BJ (cell line): Measurements from ENCODE around the gene PLBD2. TPM values are rescaled to one million over a fixed set of nuclear protein-coding genes. Genes with fewer than 3 reads are reported as not detected.

Experiments
- CTCF ChIA-PET: fragments of 350-600 bp; formaldehyde crosslinking; extraction: SDS; loops from one replicate; lab custom pipeline; 2021; ENCODE audit warnings: antibody characterized with exemption, inconsistent platforms; lab: Yijun Ruan, JAX
- POLR2A ChIA-PET: fragments of 300-600 bp; sonication (Branson Sonifier 250); formaldehyde crosslinking; extraction: SDS; loops from one replicate; lab custom pipeline; 2021; ENCODE audit warnings: antibody characterized with exemption; lab: Charles Lee
- DNase-seq: peaks from one replicate; pipeline ENCODE4 v3.0.0-alpha.2; 2011; ENCODE audit warnings: low read depth
- H3K27me3 ChIP-seq: 2 replicates; pipeline ENCODE4 v1.6.0; 2011; ENCODE audit warnings: low read length; ENCODE audit not compliant: control insufficient read depth, insufficient read depth
- H3K36me3 ChIP-seq: 2 replicates; pipeline ENCODE4 v1.5.1; 2011; ENCODE audit warnings: low read length; ENCODE audit not compliant: control insufficient read depth, insufficient read depth
- H3K4me3 ChIP-seq: 2 replicates; pipeline ENCODE4 v1.5.1; 2011; ENCODE audit warnings: low read depth, mild to moderate bottlenecking, control low read depth, low read length
- polyA plus RNA-seq: library from polyadenylated mRNA; depleted of rRNA; stranded (reverse); fragments of >200 nt; gene quantifications from 2 replicates; pipeline ENCODE4 v1.2.3, GENCODE V29; 2011
- TF ChIP-seq, protein P1 (sequence below): IDR thresholded peaks from 2 replicates; pipeline ENCODE4 v1.5.1; 2011; ENCODE audit warnings: low read depth, mild to moderate bottlenecking, control low read depth, inconsistent platforms, low read length, moderate library complexity; ENCODE audit not compliant: insufficient read depth

The PLBD2 gene
- polyA plus RNA-seq, 1 experiment: 30.9 TPM

DNA sequence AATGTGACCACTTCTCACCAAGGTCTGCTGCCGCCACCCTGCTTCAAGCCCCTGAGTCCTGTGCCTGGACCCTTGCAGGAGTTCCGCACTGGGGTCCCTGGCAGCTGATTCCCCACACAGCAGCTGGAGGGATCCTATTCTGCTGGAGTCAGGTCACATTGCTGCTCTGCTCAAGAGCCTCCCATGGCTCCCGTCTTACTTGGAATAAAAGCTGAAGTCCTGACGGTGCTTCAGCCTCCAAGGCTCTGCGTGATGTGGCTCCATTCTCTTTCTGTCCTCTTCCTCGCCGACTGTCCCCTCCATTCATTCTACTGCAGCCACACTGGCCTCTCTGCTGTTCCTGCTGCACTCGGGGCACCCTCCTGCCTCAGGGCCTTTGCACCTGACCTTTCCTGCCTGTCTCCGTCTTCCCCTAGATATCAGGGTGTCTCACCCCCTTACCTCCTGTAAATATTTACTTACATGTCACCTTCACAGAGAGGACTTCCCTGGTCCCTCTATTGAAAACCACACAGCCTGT is 56.2 kb downstream of the PLBD2 start:
- ChIA-PET POLR2A (interaction anchor here (1.0 kb wide), 1 partner anchor 1947 kb away, joined by 11 read pairs; no protein-coding TSS in a partner anchor), CTCF (interaction anchor here (0.9 kb wide), 1 partner anchor 53 kb away, joined by 3 read pairs; no protein-coding TSS in a partner anchor)
- Histone ChIP-seq H3K36me3 (no peaks in the 10 kb centered on the region), H3K4me3 (no peak overlapping the region), H3K27me3 (peaks cover 3% of the 10 kb centered on the region; the same call in 1 of the 2 replicates)
- DNase-seq: no peak
- TF ChIP-seq, protein P1, sequence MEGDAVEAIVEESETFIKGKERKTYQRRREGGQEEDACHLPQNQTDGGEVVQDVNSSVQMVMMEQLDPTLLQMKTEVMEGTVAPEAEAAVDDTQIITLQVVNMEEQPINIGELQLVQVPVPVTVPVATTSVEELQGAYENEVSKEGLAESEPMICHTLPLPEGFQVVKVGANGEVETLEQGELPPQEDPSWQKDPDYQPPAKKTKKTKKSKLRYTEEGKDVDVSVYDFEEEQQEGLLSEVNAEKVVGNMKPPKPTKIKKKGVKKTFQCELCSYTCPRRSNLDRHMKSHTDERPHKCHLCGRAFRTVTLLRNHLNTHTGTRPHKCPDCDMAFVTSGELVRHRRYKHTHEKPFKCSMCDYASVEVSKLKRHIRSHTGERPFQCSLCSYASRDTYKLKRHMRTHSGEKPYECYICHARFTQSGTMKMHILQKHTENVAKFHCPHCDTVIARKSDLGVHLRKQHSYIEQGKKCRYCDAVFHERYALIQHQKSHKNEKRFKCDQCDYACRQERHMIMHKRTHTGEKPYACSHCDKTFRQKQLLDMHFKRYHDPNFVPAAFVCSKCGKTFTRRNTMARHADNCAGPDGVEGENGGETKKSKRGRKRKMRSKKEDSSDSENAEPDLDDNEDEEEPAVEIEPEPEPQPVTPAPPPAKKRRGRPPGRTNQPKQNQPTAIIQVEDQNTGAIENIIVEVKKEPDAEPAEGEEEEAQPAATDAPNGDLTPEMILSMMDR: no peak

DNA sequence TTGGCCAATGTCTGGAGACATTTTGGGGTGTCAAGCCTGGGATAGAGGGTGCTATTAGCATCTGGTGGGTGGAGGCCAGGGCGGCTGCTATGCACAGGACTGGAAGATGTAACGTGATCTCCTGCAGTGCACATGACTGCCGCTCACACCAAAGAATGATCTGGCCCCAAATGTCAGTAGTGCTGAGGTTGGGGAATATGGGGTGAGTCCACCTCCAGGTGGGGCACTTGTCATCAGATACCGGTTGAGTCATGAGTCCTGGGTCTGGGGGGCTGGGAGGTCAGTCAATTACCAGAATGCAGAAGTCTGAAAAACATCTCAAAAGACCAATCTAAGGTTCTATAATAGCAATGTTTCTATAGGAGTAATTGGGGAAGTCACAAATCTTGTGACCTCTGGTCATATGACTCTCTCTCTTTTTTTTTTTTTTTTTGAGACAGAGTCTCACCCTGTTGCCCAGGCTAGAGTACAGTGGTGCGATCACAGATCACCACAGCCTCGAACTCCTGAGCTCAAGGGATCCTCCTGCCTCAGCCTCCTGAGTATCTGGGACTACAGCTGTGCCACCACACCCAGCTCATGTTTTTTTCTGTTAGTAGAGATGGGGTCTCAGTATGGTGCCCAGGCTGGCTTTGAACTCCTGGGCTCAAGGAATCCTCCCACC is 57.8 kb downstream of the PLBD2 start:
- CTCF ChIA-PET: interaction anchor here (1.3 kb wide), 1 partner anchor 9 kb away, joined by 4 read pairs; no protein-coding TSS in a partner anchor
- POLR2A ChIA-PET: no interaction called here

DNA sequence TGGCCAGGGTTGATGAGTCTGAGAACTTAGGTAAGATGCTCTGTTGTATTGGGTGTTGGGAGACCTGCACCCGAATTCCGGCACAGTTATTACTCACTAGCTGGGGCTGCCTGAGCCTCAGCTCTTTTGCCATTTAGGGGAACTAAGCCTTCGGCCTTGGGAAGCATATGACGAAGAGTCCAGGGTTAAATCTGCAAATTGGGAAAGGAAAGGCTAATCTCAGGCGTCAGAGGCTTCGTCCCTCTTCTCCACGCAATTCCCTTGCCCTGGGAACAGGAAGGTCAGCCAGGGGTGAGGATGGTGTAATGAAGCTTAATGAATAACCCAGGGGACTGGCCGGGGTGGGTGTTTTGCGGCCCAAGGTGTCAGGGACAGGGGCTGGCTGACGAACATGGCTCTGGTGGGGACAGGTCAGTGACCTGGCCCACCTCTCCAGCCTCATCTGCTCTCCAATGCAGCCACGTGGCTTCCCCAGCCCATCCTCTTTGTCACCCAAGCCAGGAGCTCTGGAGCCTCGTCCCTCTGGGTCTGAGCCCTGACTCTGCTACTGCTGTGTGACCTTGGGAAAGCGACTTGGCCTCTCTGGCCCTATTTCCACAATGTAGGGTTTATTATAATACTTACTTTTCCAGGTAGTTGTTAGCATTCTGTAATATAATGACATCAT is 60.0 kb downstream of the PLBD2 start:
- CTCF ChIA-PET: interaction anchor here (0.7 to 1.0 kb wide), 4 partner anchors 10 to 56 kb away, joined by 3 read pairs; no protein-coding TSS in a partner anchor
- H3K36me3 ChIP-seq: no peaks in the 10 kb centered on the region
- no peak overlapping the region for H3K4me3 ChIP-seq
- POLR2A ChIA-PET: no interaction called here
- no peak for DNase-seq
- TF ChIP-seq, protein P1: no peak
- peaks cover 2% of the 10 kb centered on the region; the same call in 1 of the 2 replicates for H3K27me3 ChIP-seq

More for the DNA sequence above, 57.8 kb downstream of the PLBD2 start:
- Histone ChIP-seq H3K27me3 (peaks cover 2% of the 10 kb centered on the region; the same call in 1 of the 2 replicates), H3K36me3 (no peaks in the 10 kb centered on the region), H3K4me3 (no peak overlapping the region)
- no peak for DNase-seq
- TF ChIP-seq, protein P1: no peak

DNA sequence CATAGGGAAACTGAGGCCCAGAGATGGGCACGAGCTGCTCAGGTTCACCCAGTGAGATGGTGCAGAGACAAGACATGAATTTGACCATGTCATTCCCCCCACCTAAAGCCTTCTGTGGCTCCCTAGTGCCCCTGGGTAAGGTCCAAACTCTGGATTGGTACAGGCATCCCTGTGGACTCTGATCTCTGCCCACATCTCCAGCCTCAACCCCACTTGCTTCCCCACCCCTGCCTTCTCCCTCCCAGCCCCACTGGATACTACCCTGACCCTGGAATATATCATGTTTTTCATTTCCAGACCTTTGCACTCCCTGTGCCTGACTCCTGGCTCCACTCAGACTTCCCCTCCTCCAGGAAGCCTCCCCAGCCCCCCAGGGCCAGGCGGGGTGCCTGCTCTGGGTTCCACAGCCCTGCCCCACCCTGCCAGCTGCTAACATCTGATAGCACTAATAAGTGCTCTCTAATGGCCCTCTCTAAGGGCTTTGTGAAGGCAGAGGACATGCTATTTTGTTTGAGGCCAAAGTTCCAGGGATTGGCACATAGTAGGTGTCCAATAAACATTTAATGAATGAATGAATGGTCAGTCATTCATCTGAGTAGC is 62.7 kb downstream of the PLBD2 start:
- peaks cover 2% of the 10 kb centered on the region; the same call in 1 of the 2 replicates for H3K27me3 ChIP-seq
- H3K36me3 ChIP-seq: no peaks in the 10 kb centered on the region
- CTCF ChIA-PET: interaction anchor here (1.1 to 1.3 kb wide), 3 partner anchors 11 to 110 kb away, joined by 3 read pairs; no protein-coding TSS in a partner anchor
- POLR2A ChIA-PET: no interaction called here
- H3K4me3 ChIP-seq: no peak overlapping the region
- DNase-seq: no peak
- TF ChIP-seq, protein P1: no peak
